Hepatocyte (in vitro differentiated cells): ENCODE results near the gene TLE6. TPM values are rescaled to one million over a fixed set of nuclear protein-coding genes. Genes with fewer than 3 reads are reported as not detected.

Source experiments
- DNase-seq: peaks from one replicate; pipeline ENCODE4 v3.0.0-alpha.2; 2016; ENCODE audit warnings: low spot score
- H2AFZ ChIP-seq: fragments of 200-600 bp; sonication (generic); 2 replicates; pipeline ENCODE4 v1.6.0; 2016; ENCODE audit warnings: antibody characterized with exemption, mild to moderate bottlenecking
- H3K27ac ChIP-seq: fragments of 200-600 bp; sonication (generic); 2 replicates; pipeline ENCODE4 v1.5.1; 2016; ENCODE audit warnings: mild to moderate bottlenecking
- H3K27me3 ChIP-seq: fragments of 200-600 bp; sonication (generic); 2 replicates; pipeline ENCODE4 v1.6.1; 2016
- H3K36me3 ChIP-seq: fragments of 200-600 bp; sonication (generic); replicated peaks from 2 replicates; pipeline ENCODE4 v1.5.1; 2016; ENCODE audit warnings: low read depth; ENCODE audit not compliant: insufficient read depth
- H3K4me1 ChIP-seq: fragments of 200-600 bp; sonication (generic); 2 replicates; pipeline ENCODE4 v1.5.1; 2016; ENCODE audit warnings: mild to moderate bottlenecking, moderate library complexity; ENCODE audit not compliant: insufficient read depth
- H3K4me2 ChIP-seq: fragments of 200-600 bp; sonication (generic); 2 replicates; pipeline ENCODE4 v1.6.0; 2016
- H3K4me3 ChIP-seq: fragments of 200-600 bp; sonication (generic); 2 replicates; pipeline ENCODE4 v1.5.1; 2016; ENCODE audit warnings: mild to moderate bottlenecking
- H3K79me2 ChIP-seq: fragments of 200-600 bp; sonication (generic); 2 replicates; pipeline ENCODE4 v1.6.0; 2017; ENCODE audit warnings: mild to moderate bottlenecking
- H3K9me2 ChIP-seq: fragments of 200-600 bp; sonication (generic); replicated peaks from 2 replicates; pipeline ENCODE4 v1.6.0; 2017; ENCODE audit warnings: mild to moderate bottlenecking; ENCODE audit not compliant: insufficient read depth
- H3K9me3 ChIP-seq: fragments of 200-600 bp; sonication (generic); 2 replicates; pipeline ENCODE4 v1.5.1; 2016; ENCODE audit warnings: low read depth, mild to moderate bottlenecking
- H4K20me1 ChIP-seq: fragments of 200-600 bp; sonication (generic); 2 replicates; pipeline ENCODE4 v1.6.0; 2016; ENCODE audit warnings: mild to moderate bottlenecking; ENCODE audit not compliant: insufficient read depth, poor library complexity, severe bottlenecking
- CTCF ChIP-seq: fragments of 200-600 bp; sonication (generic); IDR thresholded peaks from 2 replicates; pipeline ENCODE4 v1.5.1; 2016; ENCODE audit warnings: antibody characterized with exemption, mild to moderate bottlenecking; ENCODE audit not compliant: poor library complexity
- EZH2 ChIP-seq: fragments of 200-600 bp; sonication (generic); IDR thresholded peaks from 2 replicates; pipeline ENCODE4 v1.6.1; 2016; ENCODE audit warnings: antibody characterized with exemption, mild to moderate bottlenecking, borderline replicate concordance
- EZH2phosphoT487 ChIP-seq: fragments of 200-600 bp; sonication (generic); IDR thresholded peaks from one replicate; pipeline ENCODE4 v1.6.1; 2018; ENCODE audit warnings: antibody characterized with exemption, mild to moderate bottlenecking, low read depth, moderate library complexity; ENCODE audit not compliant: unreplicated experiment, severe bottlenecking
- WGBS: methylation state at CpG from one replicate; pipeline ENCODE4 v1.1.6; 2016; ENCODE audit warnings: low lambda C conversion rate; ENCODE audit errors: missing lambda C conversion rate; 5-methylcytosine and 5-hydroxymethylcytosine counted together
- polyA plus RNA-seq: library from polyadenylated mRNA; unstranded; fragments of >200 nt; fragmentation: Nextera tagmentation; extraction: Ambion mirVana; gene quantifications from 2 replicates; pipeline ENCODE4 v1.2.1, GENCODE V29; 2016
- total RNA-seq: library from RNA; depleted of rRNA; stranded (reverse); fragments of >200 nt; gene quantifications from 2 replicates; pipeline ENCODE4 v1.2.3, GENCODE V29; 2014

The TLE6 gene
- total and polyA plus RNA-seq, 2 experiments from 2014 or later, result 1.2 to 4.7 TPM

- Histone ChIP-seq H3K79me2 (no peaks in the 10 kb centered on the region), H3K27me3 (no peaks in the 10 kb centered on the region), H3K9me3 (no peaks in the 10 kb centered on the region), H3K36me3 (no peaks in the 10 kb centered on the region), H3K4me2 (peak overlapping the region; percentile 8), H3K4me3 (no peak overlapping the region), H4K20me1 (no peaks in the 10 kb centered on the region), H2AFZ (no peak overlapping the region), H3K9me2 (no peaks in the 10 kb centered on the region), H3K27ac (no peak overlapping the region), H3K4me1 (peaks cover 32% of the 10 kb centered on the region)
- 15% methylated on average over 20 of the region's 20 CpGs for WGBS
- TF ChIP-seq CTCF (no peak), EZH2phosphoT487 (no peak), EZH2 (no peak)
- no peak for DNase-seq
These were observed 9.7 kb downstream of the TLE6 start for GRCh38 chr19:2986951-2987524.

- no peak for TF ChIP-seq EZH2
- TF ChIP-seq CTCF, result no peak
- no peak for TF ChIP-seq EZH2phosphoT487
- H3K4me2 ChIP-seq, result no peak overlapping the region
- H3K79me2 ChIP-seq, result no peaks in the 10 kb centered on the region
- H3K27ac ChIP-seq, result no peak overlapping the region
- no peaks in the 10 kb centered on the region for H3K27me3 ChIP-seq
- H2AFZ ChIP-seq, result no peak overlapping the region
- H3K4me1 ChIP-seq, result peaks cover 28% of the 10 kb centered on the region
- no peak overlapping the region for H3K4me3 ChIP-seq
- no peak for DNase-seq
- H3K9me2 ChIP-seq, result no peaks in the 10 kb centered on the region
- no peaks in the 10 kb centered on the region for H4K20me1 ChIP-seq
- 66% methylated on average over 8 of the region's 12 CpGs for WGBS
- no peaks in the 10 kb centered on the region for H3K9me3 ChIP-seq
- H3K36me3 ChIP-seq, result no peaks in the 10 kb centered on the region
These were observed 10.4 kb downstream of the TLE6 start for GRCh38 chr19:2987797-2988196.

- H3K27me3 ChIP-seq, result no peaks in the 10 kb centered on the region
- peaks cover 23% of the 10 kb centered on the region for H3K4me1 ChIP-seq
- H3K9me2 ChIP-seq, result no peaks in the 10 kb centered on the region
- no peak overlapping the region for H3K27ac ChIP-seq
- no peaks in the 10 kb centered on the region for H3K36me3 ChIP-seq
- H4K20me1 ChIP-seq, result no peaks in the 10 kb centered on the region
- DNase-seq, result no peak
- no peak for TF ChIP-seq CTCF
- TF ChIP-seq EZH2phosphoT487, result no peak
- no peak for TF ChIP-seq EZH2
- no peak overlapping the region for H3K4me3 ChIP-seq
- H2AFZ ChIP-seq, result no peak overlapping the region
- no peak overlapping the region for H3K4me2 ChIP-seq
- no peaks in the 10 kb centered on the region for H3K9me3 ChIP-seq
- 97% methylated on average over 3 of the region's 3 CpGs for WGBS
- no peaks in the 10 kb centered on the region for H3K79me2 ChIP-seq
These were observed 11.2 kb downstream of the TLE6 start for GRCh38 chr19:2988568-2988967.
